GM12878 (cell line): ENCODE results near the gene ANO2. TPM values are rescaled to one million over a fixed set of nuclear protein-coding genes. Genes with fewer than 3 reads are reported as not detected.

ENCODE experiments used
- ATAC-seq: fragments of 200-7000 bp; cut with Tn5 transposase; 3 replicates; pipeline ENCODE4 v1.9.1; 2020; ENCODE audit warnings: mild to moderate bottlenecking, moderate library complexity
- BruUV-seq: library from RNA; stranded (reverse); fragments of 400-500 nt; replicated peaks from 2 replicates; lab custom pipeline; 2021; lab: Mats Ljungman, UMichigan
- CTCF ChIA-PET: fragments of 300-600 bp; sonication (Branson Sonifier 250); formaldehyde crosslinking; extraction: SDS; loops from one replicate; lab custom pipeline; 2021; ENCODE audit warnings: inconsistent platforms; lab: Yijun Ruan, JAX
- POLR2A ChIA-PET: fragments of 350-600 bp; formaldehyde crosslinking; extraction: SDS; loops from one replicate; lab custom pipeline; 2021; ENCODE audit warnings: inconsistent platforms; lab: Charles Lee
- RAD21 ChIA-PET: fragments of 300-600 bp; sonication (Branson Sonifier 250); formaldehyde crosslinking; loops from one replicate; lab custom pipeline; 2023; ENCODE audit warnings: antibody characterized with exemption; ENCODE audit not compliant: unreplicated experiment; lab: Charles Lee
- SMC1A ChIA-PET: fragments of 300-600 bp; sonication (Branson Sonifier 250); formaldehyde crosslinking; loops from one replicate; lab custom pipeline; 2023; ENCODE audit not compliant: unreplicated experiment, uncharacterized antibody; lab: Charles Lee
- DNase-seq: peaks from one replicate; pipeline ENCODE4 v3.0.0-alpha.2; 2011; ENCODE audit warnings: low read depth, low spot score
- FAIRE-seq: peaks from 3 replicates; lab custom pipeline; 2011; peaks lifted over from hg19 to GRCh38; lab: Jason Lieb, UNC
- H2AFZ ChIP-seq: 2 replicates; pipeline ENCODE4 v1.6.0; 2011; ENCODE audit warnings: low read depth, low read length, control low read depth; ENCODE audit not compliant: control insufficient read depth
- H3K27ac ChIP-seq: 2 replicates; pipeline ENCODE4 v1.5.1; 2011; ENCODE audit warnings: control low read depth; ENCODE audit not compliant: control insufficient read depth, insufficient read depth
- H3K27me3 ChIP-seq, 2 experiments: replicated peaks in 1 of 2; 2 replicates each; pipeline versions ENCODE4 v1.6.0 to v1.6.1; 2011; ENCODE audit warnings: low read length in 1 of 2; ENCODE audit not compliant: control insufficient read depth in 2 of 2, insufficient read depth in 2 of 2
- H3K36me3 ChIP-seq, 2 experiments: 2 replicates each; pipeline ENCODE4 v1.5.1; 2011; ENCODE audit warnings: low read length in 1 of 2; ENCODE audit not compliant: control insufficient read depth in 2 of 2, insufficient read depth in 2 of 2
- H3K4me1 ChIP-seq: 2 replicates; pipeline ENCODE4 v1.6.1; 2011; ENCODE audit warnings: mild to moderate bottlenecking, low read length, moderate library complexity, mixed read lengths; ENCODE audit not compliant: control insufficient read depth, insufficient read depth
- H3K4me2 ChIP-seq: 2 replicates; pipeline ENCODE4 v1.6.0; 2011; ENCODE audit warnings: control low read depth; ENCODE audit not compliant: control insufficient read depth, insufficient read depth
- H3K4me3 ChIP-seq: fragments of 200-600 bp; sonication (generic); 2 replicates; pipeline ENCODE4 v1.5.1; 2016
- H3K79me2 ChIP-seq: 2 replicates; pipeline ENCODE4 v1.6.0; 2011; ENCODE audit warnings: low read length; ENCODE audit not compliant: control insufficient read depth, insufficient read depth
- H3K9ac ChIP-seq: 2 replicates; pipeline ENCODE4 v1.8.0; 2011; ENCODE audit warnings: low read length, control low read depth, mixed read lengths; ENCODE audit not compliant: control insufficient read depth, insufficient read depth
- H3K9me3 ChIP-seq: replicated peaks from 3 replicates; pipeline ENCODE4 v1.5.1; 2011; ENCODE audit warnings: mild to moderate bottlenecking, low read length; ENCODE audit not compliant: control insufficient read depth, insufficient read depth
- H4K20me1 ChIP-seq: 2 replicates; pipeline ENCODE4 v1.6.0; 2011; ENCODE audit not compliant: control insufficient read depth, insufficient read depth
- BCL11A ChIP-seq: IDR thresholded peaks from 2 replicates; pipeline ENCODE4 v1.6.1; 2011; ENCODE audit warnings: low read depth, low read length
- CREM ChIP-seq: IDR thresholded peaks from 2 replicates; pipeline ENCODE4 v1.6.1; 2014; ENCODE audit warnings: antibody characterized with exemption, low read depth
- EZH2 ChIP-seq: IDR thresholded peaks from 2 replicates; pipeline ENCODE4 v1.6.1; 2012; ENCODE audit warnings: low read depth, mild to moderate bottlenecking, control low read depth, inconsistent platforms, low read length, borderline replicate concordance; ENCODE audit not compliant: control insufficient read depth
- LARP7 ChIP-seq: fragments of 450-650 bp; IDR thresholded peaks from 2 replicates; pipeline ENCODE4 v1.6.1; 2017; ENCODE audit warnings: mild to moderate bottlenecking
- MEF2A ChIP-seq: IDR thresholded peaks from 2 replicates; pipeline ENCODE4 v1.6.1; 2011; ENCODE audit warnings: low read depth, mild to moderate bottlenecking, low read length, moderate library complexity; ENCODE audit not compliant: insufficient read depth
- NKRF ChIP-seq: fragments of 450-650 bp; conservative IDR thresholded peaks from 2 replicates; pipeline ENCODE4 v1.6.1; 2017; ENCODE audit warnings: mild to moderate bottlenecking, moderate library complexity
- RELB ChIP-seq: fragments of 450-650 bp; IDR thresholded peaks from 2 replicates; pipeline ENCODE4 v1.6.1; 2017; ENCODE audit warnings: low read depth, mild to moderate bottlenecking, moderate library complexity
- SIN3A ChIP-seq: IDR thresholded peaks from 2 replicates; pipeline ENCODE4 v1.6.1; 2012; ENCODE audit warnings: low read depth, low read length, improper control_type of control experiment
- SMAD5 ChIP-seq: IDR thresholded peaks from 2 replicates; pipeline ENCODE4 v1.6.1; 2016; ENCODE audit warnings: antibody characterized with exemption, low read depth
- SRF ChIP-seq, 2 experiments: IDR thresholded peaks; 2 replicates each; pipeline ENCODE4 v1.6.1; 2011; ENCODE audit warnings: low read depth in 2 of 2, low read length in 2 of 2, mild to moderate bottlenecking in 1 of 2, moderate library complexity in 1 of 2
- STAT1 ChIP-seq: fragments of 450-650 bp; conservative IDR thresholded peaks from 2 replicates; pipeline ENCODE4 v1.6.1; 2014; ENCODE audit warnings: antibody characterized with exemption, mild to moderate bottlenecking
- SUPT20H ChIP-seq: IDR thresholded peaks from 2 replicates; pipeline ENCODE4 v1.6.1; 2011; ENCODE audit warnings: low read depth, mild to moderate bottlenecking, low read length, moderate library complexity, borderline replicate concordance; ENCODE audit not compliant: control insufficient read depth
- WGBS: methylation state at CpG from one replicate; pipeline ENCODE4 v1.1.6; 2016; ENCODE audit warnings: low lambda C conversion rate; ENCODE audit not compliant: insufficient replicate concordance, insufficient coverage; ENCODE audit errors: missing lambda C conversion rate; 5-methylcytosine and 5-hydroxymethylcytosine counted together
- in situ Hi-C: fragments of 300-500 bp; cut with MboI; formaldehyde crosslinking; loops from 9 replicates; pipeline ENCODE4 v1.14.3; 2018; ENCODE audit warnings: mixed read lengths
- intact Hi-C: fragments of 100-400 bp; cut with micrococcal nuclease; formaldehyde crosslinking; loops from one replicate; pipeline ENCODE4 v1.14.2; 2022; ENCODE audit not compliant: unreplicated experiment
- polyA plus RNA-seq, 11 experiments: library from polyadenylated mRNA; depleted of rRNA in 4 of 11; unstranded in 6 of 11; stranded (reverse) in 5 of 11; fragments of >200 nt; fragmentation: Nextera tagmentation in 4 of 11; fragmentation: Illumina TruSeq in 1 of 11; extraction: Ambion mirVana in 4 of 11; extraction: Trizol in 1 of 11; gene quantifications; 1 replicate in 1 of 11; 2 replicates in 10 of 11; pipeline versions ENCODE4 v1.2.1 to v1.2.3, GENCODE V29; 2011 to 2016; ENCODE audit warnings: inconsistent platforms in 2 of 11, missing spikeins in 2 of 11, low read depth in 1 of 11
- total RNA-seq, 4 experiments: library from RNA; depleted of rRNA in 3 of 4; stranded (reverse); fragments of >200 nt in 3 of 4; fragmentation: Illumina TruSeq in 1 of 4; extraction: Trizol in 1 of 4; gene quantifications; 2 replicates each; pipeline versions ENCODE4 v1.2.1 to v1.2.3, GENCODE V29; 2013 to 2021
- TF ChIP-seq, protein P1 (sequence below): IDR thresholded peaks from 2 replicates; pipeline ENCODE4 v1.6.1; 2011; ENCODE audit warnings: low read depth, low read length, improper control_type of control experiment, borderline replicate concordance
- TF ChIP-seq, protein P2 (sequence below): IDR thresholded peaks from 2 replicates; pipeline ENCODE4 v1.6.1; 2012; ENCODE audit warnings: mild to moderate bottlenecking, low read depth, low read length

The ANO2 gene
- total and polyA plus RNA-seq, 10 of the 15 experiments (the other 5 are each of a cell fraction or from before 2014, with no cell fraction given) = not detected

GRCh38 chr12:5582018-5582417, 363.0 kb downstream of the ANO2 start:
- H3K4me1 ChIP-seq = no peaks in the 10 kb centered on the region
- ChIA-PET POLR2A (no interaction called here), SMC1A (no interaction called here), RAD21 (no interaction called here), CTCF (no interaction called here)
- no peak overlapping the region for H3K4me3 ChIP-seq
- no peak overlapping the region for H3K27ac ChIP-seq
- no peaks in the 10 kb centered on the region for H3K36me3 ChIP-seq
- no peak overlapping the region for H2AFZ ChIP-seq
- no peak for FAIRE-seq
- 48% methylated on average over 5 of the region's 5 CpGs for WGBS
- intact Hi-C loops = no loop called here
- H3K27me3 ChIP-seq = peaks cover 0 to 3% of the 10 kb centered on the region in 2 experiments; a peak in 3 of 4 replicates
- no peaks in the 10 kb centered on the region for H3K79me2 ChIP-seq
- H4K20me1 ChIP-seq = no peaks in the 10 kb centered on the region
- no peaks in the 10 kb centered on the region for H3K9me3 ChIP-seq
- ATAC-seq = no peak
- H3K4me2 ChIP-seq = no peak overlapping the region
- DNase-seq = no peak
- in situ Hi-C loops = no loop called here
- no TSS peak for BruUV-seq
- no peak overlapping the region for H3K9ac ChIP-seq
- TF ChIP-seq SIN3A = no peak
- no peak for TF ChIP-seq EZH2
- no peak for TF ChIP-seq SRF (IDR thresholded peaks at IDR 0.05; ENCODE audit: low read depth in 2 of 2, low read length in 2 of 2)
- TF ChIP-seq LARP7 = no peak
- TF ChIP-seq CREM = no peak
- no peak for TF ChIP-seq RELB
- TF ChIP-seq SUPT20H = no peak
- TF ChIP-seq, protein P1, sequence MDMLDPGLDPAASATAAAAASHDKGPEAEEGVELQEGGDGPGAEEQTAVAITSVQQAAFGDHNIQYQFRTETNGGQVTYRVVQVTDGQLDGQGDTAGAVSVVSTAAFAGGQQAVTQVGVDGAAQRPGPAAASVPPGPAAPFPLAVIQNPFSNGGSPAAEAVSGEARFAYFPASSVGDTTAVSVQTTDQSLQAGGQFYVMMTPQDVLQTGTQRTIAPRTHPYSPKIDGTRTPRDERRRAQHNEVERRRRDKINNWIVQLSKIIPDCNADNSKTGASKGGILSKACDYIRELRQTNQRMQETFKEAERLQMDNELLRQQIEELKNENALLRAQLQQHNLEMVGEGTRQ = no peak
- no peak for TF ChIP-seq SMAD5
- no peak for TF ChIP-seq MEF2A
- TF ChIP-seq, protein P2, sequence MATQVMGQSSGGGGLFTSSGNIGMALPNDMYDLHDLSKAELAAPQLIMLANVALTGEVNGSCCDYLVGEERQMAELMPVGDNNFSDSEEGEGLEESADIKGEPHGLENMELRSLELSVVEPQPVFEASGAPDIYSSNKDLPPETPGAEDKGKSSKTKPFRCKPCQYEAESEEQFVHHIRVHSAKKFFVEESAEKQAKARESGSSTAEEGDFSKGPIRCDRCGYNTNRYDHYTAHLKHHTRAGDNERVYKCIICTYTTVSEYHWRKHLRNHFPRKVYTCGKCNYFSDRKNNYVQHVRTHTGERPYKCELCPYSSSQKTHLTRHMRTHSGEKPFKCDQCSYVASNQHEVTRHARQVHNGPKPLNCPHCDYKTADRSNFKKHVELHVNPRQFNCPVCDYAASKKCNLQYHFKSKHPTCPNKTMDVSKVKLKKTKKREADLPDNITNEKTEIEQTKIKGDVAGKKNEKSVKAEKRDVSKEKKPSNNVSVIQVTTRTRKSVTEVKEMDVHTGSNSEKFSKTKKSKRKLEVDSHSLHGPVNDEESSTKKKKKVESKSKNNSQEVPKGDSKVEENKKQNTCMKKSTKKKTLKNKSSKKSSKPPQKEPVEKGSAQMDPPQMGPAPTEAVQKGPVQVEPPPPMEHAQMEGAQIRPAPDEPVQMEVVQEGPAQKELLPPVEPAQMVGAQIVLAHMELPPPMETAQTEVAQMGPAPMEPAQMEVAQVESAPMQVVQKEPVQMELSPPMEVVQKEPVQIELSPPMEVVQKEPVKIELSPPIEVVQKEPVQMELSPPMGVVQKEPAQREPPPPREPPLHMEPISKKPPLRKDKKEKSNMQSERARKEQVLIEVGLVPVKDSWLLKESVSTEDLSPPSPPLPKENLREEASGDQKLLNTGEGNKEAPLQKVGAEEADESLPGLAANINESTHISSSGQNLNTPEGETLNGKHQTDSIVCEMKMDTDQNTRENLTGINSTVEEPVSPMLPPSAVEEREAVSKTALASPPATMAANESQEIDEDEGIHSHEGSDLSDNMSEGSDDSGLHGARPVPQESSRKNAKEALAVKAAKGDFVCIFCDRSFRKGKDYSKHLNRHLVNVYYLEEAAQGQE = no peak
- no peak for TF ChIP-seq STAT1
- TF ChIP-seq BCL11A = no peak
- no peak for TF ChIP-seq NKRF
